KOPT-K1 (cell line): ENCODE measurements around the gene PIK3CA.
"Not testable (repeated sequence)": the region's sequence is repeated elsewhere in the genome, so short reads cannot be mapped to it uniquely, and the experiment has no call there.

Experiments
- H3K27ac ChIP-seq: fragments of 200-600 bp; sonication (generic); 2 replicates; pipeline ENCODE4 v1.5.1; 2016; ENCODE audit warnings: antibody characterized with exemption, mild to moderate bottlenecking, low read depth, low read length; ENCODE audit not compliant: poor library complexity, severe bottlenecking
- H3K36me3 ChIP-seq: fragments of 200-600 bp; sonication (generic); 2 replicates; pipeline ENCODE4 v1.5.1; 2017; ENCODE audit warnings: antibody characterized with exemption, mild to moderate bottlenecking, low read length, moderate library complexity; ENCODE audit not compliant: insufficient read depth
- H3K9me3 ChIP-seq: fragments of 200-600 bp; sonication (generic); 2 replicates; pipeline ENCODE4 v1.5.1; 2017; ENCODE audit warnings: antibody characterized with exemption, low read length, mild to moderate bottlenecking; ENCODE audit not compliant: insufficient read depth, poor library complexity, severe bottlenecking

PIK3CA gene

GRCh38 chr3:179257742-179258141 is 109.6 kb downstream of the PIK3CA start:
- not testable (repeated sequence) for H3K36me3 ChIP-seq, H3K9me3 ChIP-seq, H3K27ac ChIP-seq

- Histone ChIP-seq H3K9me3 (no peaks in the 10 kb centered on the region), H3K27ac (no peak overlapping the region), H3K36me3 (no peaks in the 10 kb centered on the region)
Observed at GRCh38 chr3:179258820-179259219, 110.7 kb downstream of the PIK3CA start.

GRCh38 chr3:179259959-179260756 is 112.0 kb downstream of the PIK3CA start:
- H3K27ac ChIP-seq, H3K36me3 ChIP-seq, H3K9me3 ChIP-seq: not testable (repeated sequence)

GRCh38 chr3:179260949-179261765 is 113.0 kb downstream of the PIK3CA start:
- H3K27ac ChIP-seq: no peak overlapping the region

GRCh38 chr3:179263134-179263533 is 115.0 kb downstream of the PIK3CA start:
- Histone ChIP-seq H3K27ac (no peak overlapping the region), H3K9me3 (no peaks in the 10 kb centered on the region), H3K36me3 (no peaks in the 10 kb centered on the region)

More at GRCh38 chr3:179260949-179261765, 113.0 kb downstream of the PIK3CA start:
- Histone ChIP-seq H3K9me3 (no peaks in the 10 kb centered on the region), H3K36me3 (no peaks in the 10 kb centered on the region)

- Histone ChIP-seq H3K9me3 (no peaks in the 10 kb centered on the region), H3K27ac (no peak overlapping the region), H3K36me3 (no peaks in the 10 kb centered on the region)
Observed at GRCh38 chr3:179264449-179264848, 116.3 kb downstream of the PIK3CA start.

GRCh38 chr3:179265092-179265491 is 116.9 kb downstream of the PIK3CA start:
- Histone ChIP-seq H3K9me3 (no peaks in the 10 kb centered on the region), H3K36me3 (no peaks in the 10 kb centered on the region), H3K27ac (no peak overlapping the region)

GRCh38 chr3:179265875-179266274 is 117.7 kb downstream of the PIK3CA start:
- Histone ChIP-seq H3K9me3 (no peaks in the 10 kb centered on the region), H3K27ac (no peak overlapping the region), H3K36me3 (no peaks in the 10 kb centered on the region)

- Histone ChIP-seq H3K27ac (no peak overlapping the region), H3K36me3 (no peaks in the 10 kb centered on the region)
Observed at GRCh38 chr3:179266701-179267211, 118.6 kb downstream of the PIK3CA start.

GRCh38 chr3:179268400-179269051 is 120.4 kb downstream of the PIK3CA start:
- H3K9me3 ChIP-seq: no peaks in the 10 kb centered on the region
- no peak overlapping the region for H3K27ac ChIP-seq
- no peaks in the 10 kb centered on the region for H3K36me3 ChIP-seq

More at GRCh38 chr3:179266701-179267211, 118.6 kb downstream of the PIK3CA start:
- H3K9me3 ChIP-seq: no peaks in the 10 kb centered on the region

- Histone ChIP-seq H3K9me3 (no peaks in the 10 kb centered on the region), H3K27ac (no peak overlapping the region)
Observed at GRCh38 chr3:179269152-179269707, 121.1 kb downstream of the PIK3CA start.

GRCh38 chr3:179272385-179272784 is 124.2 kb downstream of the PIK3CA start:
- Histone ChIP-seq H3K9me3 (no peaks in the 10 kb centered on the region), H3K27ac (no peak overlapping the region), H3K36me3 (no peaks in the 10 kb centered on the region)

More at GRCh38 chr3:179269152-179269707, 121.1 kb downstream of the PIK3CA start:
- no peaks in the 10 kb centered on the region for H3K36me3 ChIP-seq

- not testable (repeated sequence) for H3K27ac ChIP-seq, H3K9me3 ChIP-seq, H3K36me3 ChIP-seq
Observed at GRCh38 chr3:179274434-179274833, 126.3 kb downstream of the PIK3CA start.

GRCh38 chr3:179276001-179276400 is 127.8 kb downstream of the PIK3CA start:
- H3K36me3 ChIP-seq: no peaks in the 10 kb centered on the region
- H3K27ac ChIP-seq: no peak overlapping the region
- no peaks in the 10 kb centered on the region for H3K9me3 ChIP-seq

- H3K9me3 ChIP-seq: no peaks in the 10 kb centered on the region
- H3K27ac ChIP-seq: no peak overlapping the region
- no peaks in the 10 kb centered on the region for H3K36me3 ChIP-seq
Observed at GRCh38 chr3:179276743-179277142, 128.6 kb downstream of the PIK3CA start.
